Esophagus muscularis mucosa (tissue), 3 donors: ENCODE results near the gene DHX34.

Source experiments
- CTCF ChIP-seq, 3 experiments: fragments of 200-600 bp in 2 of 3; fragments of 450-650 bp in 1 of 3; sonication (generic) in 2 of 3; IDR thresholded peaks; one replicate each; pipeline ENCODE4 v1.5.1; 2017 to 2019; ENCODE audit warnings: antibody characterized with exemption in 3 of 3, mild to moderate bottlenecking in 2 of 3, moderate library complexity in 1 of 3
- POLR2AphosphoS5 ChIP-seq, 2 donors: sonication (generic); formaldehyde crosslinking; IDR thresholded peaks; one replicate each; pipeline ENCODE4 v1.6.1; 2017; ENCODE audit warnings: antibody characterized with exemption in 2 of 2

- TF ChIP-seq POLR2AphosphoS5 (IDR thresholded peaks at IDR 0.05): no peak
- no peak for TF ChIP-seq CTCF (IDR thresholded peaks at IDR 0.05)
Observed at GRCh38 chr19:47398707-47399597, 49.8 kb downstream of the DHX34 start.
